Activated naive CD8-positive, alpha-beta T cell treated with anti-CD3 and anti-CD28 coated beads for 36 hours (primary cell): ENCODE results near the gene PLK3. TPM values are rescaled to one million over a fixed set of nuclear protein-coding genes. Genes with fewer than 3 reads are reported as not detected.
"Not testable (repeated sequence)": the region's sequence is repeated elsewhere in the genome, so short reads cannot be mapped to it uniquely, and the experiment has no call there.

ENCODE experiments used
- DNase-seq: peaks from one replicate; pipeline ENCODE4 v3.0.0; 2021
- H3K27ac Mint-ChIP-seq: one replicate; pipeline ENCODE4 v1.8.0; 2022; ENCODE audit warnings: mild to moderate bottlenecking, moderate library complexity, mixed read lengths
- H3K27me3 Mint-ChIP-seq: one replicate; pipeline ENCODE4 v1.8.0; 2022; ENCODE audit warnings: mild to moderate bottlenecking, mixed read lengths
- H3K36me3 Mint-ChIP-seq: one replicate; pipeline ENCODE4 v1.8.0; 2021; ENCODE audit warnings: mild to moderate bottlenecking, mixed read lengths
- H3K4me1 Mint-ChIP-seq: one replicate; pipeline ENCODE4 v1.8.0; 2021; ENCODE audit warnings: mixed read lengths
- H3K4me3 Mint-ChIP-seq: one replicate; pipeline ENCODE4 v1.8.0; 2022; ENCODE audit warnings: mild to moderate bottlenecking, moderate library complexity, mixed read lengths
- H3K9me3 Mint-ChIP-seq: one replicate; pipeline ENCODE4 v1.8.0; 2022; ENCODE audit warnings: mixed read lengths
- total RNA-seq, 2 experiments: library from RNA; stranded (reverse); gene quantifications; one replicate each; pipeline ENCODE4 v1.2.3, GENCODE V29; 2021

The PLK3 gene
- total RNA-seq, 2 experiments from 2014 or later: 53.3 to 57.1 TPM

GRCh38 chr1:44812822-44813543 is 12.8 kb downstream of the PLK3 start:
- H3K27ac Mint-ChIP-seq: no peak overlapping the region
- H3K4me1 Mint-ChIP-seq: peaks cover 60% of the 10 kb centered on the region
- no peak for DNase-seq
- no peak overlapping the region for H3K4me3 Mint-ChIP-seq
- no peaks in the 10 kb centered on the region for H3K9me3 Mint-ChIP-seq
- H3K27me3 Mint-ChIP-seq: no peaks in the 10 kb centered on the region
- H3K36me3 Mint-ChIP-seq: peaks cover 19% of the 10 kb centered on the region

- peak overlapping the region; percentile 46 for H3K4me3 Mint-ChIP-seq
- peaks cover 56% of the 10 kb centered on the region for H3K4me1 Mint-ChIP-seq
- not testable (repeated sequence) for DNase-seq
Measured at GRCh38 chr1:44815926-44816325, 15.7 kb downstream of the PLK3 start.

DNA sequence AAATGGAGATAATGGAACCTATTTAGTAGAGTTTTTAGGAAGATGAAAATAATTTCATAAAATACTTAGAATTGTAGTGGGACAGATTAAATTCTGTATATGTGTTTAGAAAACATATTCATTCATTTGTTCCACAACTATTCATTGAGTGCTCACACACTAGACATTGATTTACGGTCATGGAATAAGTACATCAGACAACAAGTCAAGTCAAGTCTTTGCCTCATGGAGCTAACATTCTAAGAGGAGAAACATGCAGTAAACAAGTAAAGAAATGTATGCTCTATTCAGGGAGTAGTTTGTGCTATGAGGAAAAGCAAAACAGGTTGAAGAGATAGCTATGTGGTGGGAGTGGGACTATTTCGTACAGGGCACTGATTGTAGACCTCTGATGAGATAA is 17.1 kb downstream of the PLK3 start:
- DNase-seq: no peak
- no peak overlapping the region for H3K4me3 Mint-ChIP-seq
- no peaks in the 10 kb centered on the region for H3K9me3 Mint-ChIP-seq
- H3K36me3 Mint-ChIP-seq: peaks cover 14% of the 10 kb centered on the region
- H3K27ac Mint-ChIP-seq: peak overlapping the region; percentile 2
- H3K4me1 Mint-ChIP-seq: peaks cover 45% of the 10 kb centered on the region
- no peaks in the 10 kb centered on the region for H3K27me3 Mint-ChIP-seq

More at GRCh38 chr1:44815926-44816325, 15.7 kb downstream of the PLK3 start:
- not testable (repeated sequence) for H3K9me3 Mint-ChIP-seq, H3K27ac Mint-ChIP-seq, H3K27me3 Mint-ChIP-seq
- H3K36me3 Mint-ChIP-seq: peaks cover 14% of the 10 kb centered on the region

GRCh38 chr1:44817771-44818495 is 17.8 kb downstream of the PLK3 start:
- Mint-ChIP-seq H3K4me3 (no peak overlapping the region), H3K36me3 (peaks cover 14% of the 10 kb centered on the region), H3K9me3 (no peaks in the 10 kb centered on the region), H3K27ac (peak overlapping the region; percentile 27), H3K4me1 (peaks cover 45% of the 10 kb centered on the region), H3K27me3 (no peaks in the 10 kb centered on the region)
- no peak for DNase-seq

GRCh38 chr1:44819196-44819607 is 19.0 kb downstream of the PLK3 start:
- peak overlapping the region; percentile 100 for H3K27ac Mint-ChIP-seq
- H3K27me3 Mint-ChIP-seq: no peaks in the 10 kb centered on the region
- DNase-seq: no peak
- peak overlapping the region; percentile 89 for H3K4me3 Mint-ChIP-seq
- H3K9me3 Mint-ChIP-seq: no peaks in the 10 kb centered on the region
- H3K36me3 Mint-ChIP-seq: peaks cover 11% of the 10 kb centered on the region
- H3K4me1 Mint-ChIP-seq: peaks cover 40% of the 10 kb centered on the region

DNA sequence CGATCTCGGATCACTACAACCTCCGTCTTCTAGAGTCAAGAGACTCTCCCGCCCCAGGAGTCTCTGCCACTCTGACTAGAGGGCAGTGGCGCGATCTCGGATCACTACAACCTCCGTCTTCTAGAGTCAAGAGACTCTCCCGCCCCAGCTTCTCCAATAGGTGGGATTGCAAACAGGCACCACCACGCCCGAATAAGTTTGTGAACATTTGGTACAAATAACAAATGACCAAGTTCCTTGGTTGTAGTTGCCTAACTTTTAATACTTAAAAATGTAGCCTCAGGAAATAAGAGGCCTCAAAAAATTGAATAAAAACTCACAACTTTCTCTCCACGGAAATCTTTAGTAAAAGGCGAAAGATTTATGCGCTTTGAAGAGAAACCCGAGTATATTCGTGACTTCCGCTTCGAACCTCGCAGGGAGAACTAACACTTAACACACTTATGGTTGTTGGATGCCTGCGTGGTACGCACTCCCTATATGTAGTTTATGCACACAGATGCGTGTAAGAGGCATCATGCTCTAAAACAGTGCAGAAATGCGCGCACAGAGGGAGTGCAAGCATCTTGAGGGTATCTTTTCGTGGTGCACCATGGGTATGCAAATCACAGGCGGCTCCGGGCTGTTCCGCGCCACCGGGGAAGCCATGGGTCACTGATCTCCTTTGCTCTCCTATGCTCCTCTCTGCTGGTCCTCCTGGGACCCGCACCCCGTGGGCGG is 19.6 kb downstream of the PLK3 start:
- Mint-ChIP-seq H3K27ac (peak overlapping the region; percentile 100), H3K27me3 (no peaks in the 10 kb centered on the region), H3K9me3 (no peaks in the 10 kb centered on the region), H3K36me3 (peaks cover 6% of the 10 kb centered on the region), H3K4me3 (peak overlapping the region; percentile 89), H3K4me1 (peaks cover 38% of the 10 kb centered on the region)
- peak; percentile 87 for DNase-seq

GRCh38 chr1:44820328-44821239 is 20.4 kb downstream of the PLK3 start:
- no peaks in the 10 kb centered on the region for H3K36me3 Mint-ChIP-seq
- peak overlapping the region; percentile 89 for H3K4me3 Mint-ChIP-seq
- H3K9me3 Mint-ChIP-seq: no peaks in the 10 kb centered on the region
- no peaks in the 10 kb centered on the region for H3K27me3 Mint-ChIP-seq
- peaks cover 32% of the 10 kb centered on the region for H3K4me1 Mint-ChIP-seq
- no peak for DNase-seq
- peak overlapping the region; percentile 100 for H3K27ac Mint-ChIP-seq

- no peak overlapping the region for H3K27ac Mint-ChIP-seq
- H3K36me3 Mint-ChIP-seq: no peaks in the 10 kb centered on the region
- no peaks in the 10 kb centered on the region for H3K27me3 Mint-ChIP-seq
- H3K4me1 Mint-ChIP-seq: peaks cover 32% of the 10 kb centered on the region
- no peaks in the 10 kb centered on the region for H3K9me3 Mint-ChIP-seq
- H3K4me3 Mint-ChIP-seq: peak overlapping the region; percentile 89
- DNase-seq: no peak
Measured at GRCh38 chr1:44821240-44821715, 21.1 kb downstream of the PLK3 start.

DNA sequence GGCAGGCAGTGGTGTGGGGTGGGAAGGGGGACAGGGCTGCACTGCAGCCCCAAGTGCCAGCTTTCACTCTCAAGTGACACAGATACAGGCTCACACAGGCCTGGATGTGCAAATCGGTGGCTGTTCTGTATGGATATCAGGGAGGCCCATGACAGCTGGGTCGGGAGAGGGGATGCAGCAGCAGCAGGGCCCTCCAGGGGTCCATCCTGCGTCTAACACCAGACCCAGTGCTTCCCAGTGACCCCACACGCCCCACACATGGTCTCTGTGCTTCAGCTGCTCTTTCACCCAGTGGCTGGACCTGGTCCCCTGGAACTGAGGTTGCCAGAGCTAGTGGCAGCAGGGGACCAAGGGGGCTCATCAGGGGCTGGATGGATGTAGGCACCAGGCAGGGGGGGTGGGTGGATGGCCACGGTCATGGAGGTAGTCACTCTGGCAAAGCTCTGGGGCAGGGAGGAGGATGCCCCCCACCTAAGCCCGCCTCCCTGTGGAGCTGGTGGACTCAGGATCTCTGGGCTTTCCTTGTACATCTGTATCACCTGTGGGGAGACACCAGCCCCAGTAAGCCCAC is 22.0 kb downstream of the PLK3 start:
- Mint-ChIP-seq H3K27me3 (no peaks in the 10 kb centered on the region), H3K4me1 (peaks cover 32% of the 10 kb centered on the region), H3K36me3 (no peaks in the 10 kb centered on the region), H3K27ac (no peak overlapping the region), H3K4me3 (no peak overlapping the region), H3K9me3 (no peaks in the 10 kb centered on the region)
- DNase-seq: no peak

DNA sequence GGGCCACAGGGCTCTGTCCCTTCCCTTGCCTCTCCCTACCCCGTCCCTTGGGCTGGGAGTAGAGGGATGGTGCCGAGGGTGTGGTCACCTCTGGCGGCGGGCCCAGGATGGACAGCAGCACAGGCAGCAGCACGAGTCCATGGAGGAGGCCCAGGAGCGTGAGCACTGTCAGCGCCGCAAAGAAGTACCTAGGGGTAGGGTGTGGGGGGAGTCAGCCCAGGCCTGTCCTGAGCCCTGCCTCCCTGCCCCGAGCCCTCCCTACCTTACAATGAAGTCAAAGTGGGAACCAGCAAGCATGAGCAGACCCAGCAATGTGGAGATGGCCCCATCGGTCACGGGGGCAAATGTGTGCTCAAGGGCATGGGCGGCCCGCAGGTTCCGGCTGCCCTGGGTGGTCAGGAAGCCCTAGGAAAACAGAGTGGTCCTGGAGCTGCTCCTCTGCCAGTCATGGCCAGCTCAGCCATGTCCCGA is 22.8 kb downstream of the PLK3 start:
- H3K4me3 Mint-ChIP-seq: no peak overlapping the region
- no peaks in the 10 kb centered on the region for H3K27me3 Mint-ChIP-seq
- DNase-seq: no peak
- peaks cover 27% of the 10 kb centered on the region for H3K4me1 Mint-ChIP-seq
- H3K9me3 Mint-ChIP-seq: no peaks in the 10 kb centered on the region
- no peaks in the 10 kb centered on the region for H3K36me3 Mint-ChIP-seq
- no peak overlapping the region for H3K27ac Mint-ChIP-seq

DNA sequence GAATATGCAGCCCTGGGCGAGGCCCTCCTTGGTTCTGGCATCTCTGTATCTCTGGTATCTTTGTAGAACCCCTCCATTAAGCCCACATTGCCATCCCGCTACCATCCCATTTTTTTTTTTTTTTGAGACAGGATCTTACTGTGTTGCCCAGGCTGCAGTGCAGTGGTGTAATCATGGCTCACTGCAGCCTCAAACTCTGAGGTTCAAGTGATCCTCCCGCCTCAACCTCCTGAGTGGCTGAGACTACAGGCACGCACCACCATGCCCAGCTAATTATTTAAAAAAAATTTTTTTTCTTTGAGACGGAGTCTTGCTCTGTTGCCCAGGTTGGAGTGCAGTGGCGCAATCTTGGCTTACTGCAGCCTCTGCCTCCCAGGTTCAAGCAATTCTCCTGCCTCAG is 24.2 kb downstream of the PLK3 start:
- H3K4me3 Mint-ChIP-seq, H3K27ac Mint-ChIP-seq: not testable (repeated sequence)

GRCh38 chr1:44826375-44827196 is 26.4 kb downstream of the PLK3 start:
- Mint-ChIP-seq H3K4me1 (peaks cover 3% of the 10 kb centered on the region), H3K9me3 (no peaks in the 10 kb centered on the region), H3K36me3 (no peaks in the 10 kb centered on the region), H3K27ac (no peak overlapping the region), H3K27me3 (no peaks in the 10 kb centered on the region), H3K4me3 (no peak overlapping the region)
- DNase-seq: no peak

More for the DNA sequence above, 24.2 kb downstream of the PLK3 start:
- not testable (repeated sequence) for H3K36me3 Mint-ChIP-seq, DNase-seq, H3K9me3 Mint-ChIP-seq, H3K27me3 Mint-ChIP-seq
- peaks cover 18% of the 10 kb centered on the region for H3K4me1 Mint-ChIP-seq

GRCh38 chr1:44827197-44828002 is 27.2 kb downstream of the PLK3 start:
- Mint-ChIP-seq H3K27ac (no peak overlapping the region), H3K4me1 (peaks cover 3% of the 10 kb centered on the region), H3K9me3 (no peaks in the 10 kb centered on the region), H3K27me3 (no peaks in the 10 kb centered on the region), H3K36me3 (no peaks in the 10 kb centered on the region), H3K4me3 (no peak overlapping the region)
- DNase-seq: no peak
